T1000 (cell line): ENCODE data around the gene SPA17.
A peak's percentile ranks its signal among the peaks of the same experiment; 100 is the strongest.

Experiments
- DNase-seq: peaks from one replicate; lab custom pipeline; 2025; ENCODE audit warnings: mixed read lengths; lab: John Stamatoyannopoulos, UW

The SPA17 gene

DNA sequence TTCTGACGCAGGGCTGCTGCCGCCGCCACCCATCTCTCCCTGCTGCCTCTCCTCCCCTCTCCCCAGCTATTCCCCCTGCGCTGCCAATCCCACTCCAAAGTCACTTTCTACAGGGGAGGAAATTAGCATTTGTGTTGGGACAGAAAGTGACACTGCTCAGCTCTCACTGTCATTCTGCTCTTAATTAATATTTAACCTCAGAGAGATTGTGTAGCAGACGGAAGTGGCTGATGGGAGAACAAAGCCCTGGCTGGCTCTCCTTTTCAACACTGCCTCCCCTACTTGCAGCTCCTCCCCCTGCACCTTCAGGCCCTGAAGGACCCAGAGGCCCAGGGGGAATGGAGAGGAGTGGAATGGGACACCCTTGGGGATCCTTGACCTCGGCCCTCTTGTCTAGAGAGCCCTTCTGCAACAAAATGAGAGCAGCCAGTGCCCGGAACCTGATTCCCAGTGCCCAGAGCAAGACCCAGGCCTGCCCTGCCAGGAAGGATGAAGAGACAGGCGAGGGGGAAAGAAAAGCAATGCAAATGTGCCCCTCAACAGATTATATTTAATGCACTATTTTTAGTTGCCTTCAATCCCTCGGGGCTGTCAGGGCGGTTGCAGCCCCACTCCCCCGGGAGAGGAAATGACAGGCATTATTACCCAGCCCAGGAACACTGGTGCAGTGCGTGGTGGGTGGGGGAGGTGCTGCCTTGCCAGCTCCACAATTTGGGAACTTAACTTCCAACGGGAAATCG lies 51.4 kb downstream of the SPA17 start:
- DNase-seq = no peak

DNA sequence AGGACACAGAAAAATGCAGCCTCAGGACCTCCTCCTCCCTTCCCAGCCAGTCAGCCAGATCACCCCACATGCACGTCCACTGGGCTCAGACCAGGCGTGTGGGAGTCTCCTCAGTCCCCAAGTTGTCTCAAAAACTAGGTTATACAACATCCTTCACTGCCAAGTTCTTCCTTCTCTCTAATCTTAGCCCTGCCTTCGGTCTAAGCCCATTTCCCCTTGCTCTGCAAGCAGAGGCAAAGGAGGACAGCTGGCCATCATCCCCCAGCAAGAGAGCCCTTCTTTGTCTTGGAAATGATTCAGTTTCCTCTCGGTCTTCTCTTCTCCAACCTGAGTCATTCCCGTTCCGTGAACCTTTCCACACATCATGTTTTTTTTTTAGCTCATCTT lies 52.0 kb downstream of the SPA17 start:
- no peak for DNase-seq

DNA sequence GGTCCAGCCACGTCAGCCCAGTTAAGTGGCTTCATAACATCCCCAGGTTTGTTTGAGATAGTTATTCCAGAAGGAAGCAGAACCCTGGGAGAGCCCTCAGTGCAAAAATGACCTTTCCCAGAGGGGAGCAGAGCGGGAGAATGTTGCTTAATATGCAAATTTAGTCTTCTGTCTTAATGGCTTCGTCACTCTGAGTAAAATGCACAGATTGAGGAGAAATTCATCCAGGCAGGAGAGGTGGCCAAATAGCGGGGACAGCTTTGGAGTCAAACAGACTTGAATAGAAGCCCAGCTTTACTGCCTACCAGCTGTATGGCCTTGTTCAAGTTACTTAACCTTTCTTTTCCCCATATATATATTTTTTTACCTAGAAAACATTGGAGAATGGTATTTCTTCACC lies 53.8 kb downstream of the SPA17 start:
- no peak for DNase-seq

DNA sequence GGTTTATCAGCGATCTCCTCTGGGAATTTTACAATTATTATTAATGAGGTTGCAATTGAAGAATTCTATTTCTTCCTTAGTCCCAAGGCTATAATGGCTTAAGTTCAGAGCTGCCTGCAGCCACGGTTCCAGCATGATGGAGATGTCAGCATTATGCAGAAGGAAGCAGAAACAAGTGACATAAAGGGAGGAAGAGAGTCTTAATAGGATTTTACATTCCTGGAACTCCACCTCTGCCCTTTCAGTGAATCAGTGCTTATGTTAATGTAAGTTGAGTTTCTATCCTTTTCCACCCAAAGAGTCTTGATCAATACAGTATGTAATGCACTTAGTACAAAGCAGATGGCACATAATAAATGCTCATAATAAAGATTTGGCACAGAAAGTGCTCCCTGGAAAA lies 54.4 kb downstream of the SPA17 start:
- no peak for DNase-seq

DNA sequence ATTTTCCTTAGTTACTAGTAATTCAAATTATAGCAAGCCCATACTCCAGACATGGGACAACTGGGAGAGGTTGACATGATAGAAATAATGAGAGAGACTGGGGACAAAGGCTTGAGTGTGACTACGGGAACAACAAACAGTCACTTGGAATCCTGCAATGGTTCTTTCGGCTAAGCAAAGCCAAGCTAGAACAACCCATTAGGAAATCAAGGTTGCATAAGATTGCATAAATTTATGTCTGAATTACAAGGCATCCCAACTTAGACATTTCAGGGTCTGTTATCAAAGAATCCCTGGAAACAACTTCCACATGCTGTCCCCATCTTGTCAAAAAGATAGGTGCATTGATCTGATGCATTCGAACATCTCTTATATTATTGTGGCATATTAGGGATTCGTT lies 55.9 kb downstream of the SPA17 start:
- no peak for DNase-seq

DNA sequence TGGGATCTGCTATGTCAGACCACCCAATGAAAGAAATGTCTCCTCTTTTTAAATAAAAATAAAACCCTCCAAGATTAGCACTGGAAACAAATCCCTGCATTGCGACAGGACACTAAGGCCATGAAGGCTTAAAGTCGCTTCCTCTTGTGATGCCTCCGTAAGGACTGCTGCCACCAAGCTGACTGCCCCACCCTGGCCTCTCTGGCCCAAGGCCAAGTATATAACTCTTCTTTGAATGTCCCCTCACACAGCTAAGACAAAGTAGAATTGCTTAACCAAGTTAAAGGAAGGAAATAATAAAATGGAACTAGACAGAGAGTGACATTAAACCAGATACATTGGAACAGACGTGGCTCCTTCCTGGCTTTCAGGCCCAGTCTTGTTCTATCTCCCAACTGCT lies 58.5 kb downstream of the SPA17 start:
- DNase-seq = no peak

DNA sequence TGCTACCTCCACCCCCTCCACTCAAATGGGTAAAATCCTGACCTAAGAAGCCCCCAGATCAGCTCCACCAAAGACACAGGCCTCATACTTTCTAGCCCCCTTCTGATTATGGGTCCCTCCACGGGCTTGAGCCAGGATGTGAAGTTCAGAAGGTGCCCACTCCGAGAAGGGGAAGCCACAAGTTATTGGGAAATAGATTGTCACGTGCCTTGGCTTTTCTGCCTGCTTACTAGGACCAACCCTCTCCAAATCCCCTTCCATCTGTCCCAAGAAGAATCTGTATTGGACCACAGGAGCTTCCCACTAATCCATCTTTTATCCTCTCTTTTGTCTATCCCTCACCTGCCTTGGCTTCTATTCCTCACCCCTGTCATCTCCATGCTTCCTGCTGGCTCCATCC lies 63.0 kb downstream of the SPA17 start:
- DNase-seq = no peak

DNA sequence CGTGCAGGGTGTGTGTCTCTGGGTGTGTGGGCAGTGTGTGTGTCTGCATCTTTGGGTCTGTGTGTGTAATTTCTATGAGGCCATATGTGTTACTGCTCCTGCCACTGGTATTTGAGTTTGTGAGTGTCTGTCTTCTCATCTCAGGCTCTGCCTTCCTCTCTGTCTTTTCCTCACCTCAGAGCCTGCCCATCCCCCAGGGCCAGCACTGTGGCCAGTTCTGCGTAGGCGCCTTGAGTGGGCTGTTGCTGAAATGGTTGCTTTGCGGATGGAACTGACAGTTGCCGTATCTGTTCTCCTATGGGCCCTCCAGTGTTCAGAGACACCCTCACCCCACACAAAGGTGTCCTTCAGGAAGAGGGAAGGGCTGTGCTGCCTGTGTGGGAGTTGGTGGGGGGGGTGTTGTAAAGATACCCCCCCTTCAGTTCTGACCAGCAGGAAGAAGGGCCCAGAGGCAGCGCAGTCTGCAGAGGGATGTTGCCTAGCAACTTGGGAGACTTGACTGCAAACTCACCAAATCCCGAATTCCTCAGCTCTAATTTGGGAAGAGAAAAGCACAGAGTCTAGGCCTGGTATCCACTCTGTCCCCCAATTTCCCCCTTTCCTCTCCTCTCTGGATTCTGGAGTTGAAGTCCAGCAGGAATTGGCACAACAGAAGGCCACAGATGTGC lies 64.1 kb downstream of the SPA17 start:
- no peak for DNase-seq

DNA sequence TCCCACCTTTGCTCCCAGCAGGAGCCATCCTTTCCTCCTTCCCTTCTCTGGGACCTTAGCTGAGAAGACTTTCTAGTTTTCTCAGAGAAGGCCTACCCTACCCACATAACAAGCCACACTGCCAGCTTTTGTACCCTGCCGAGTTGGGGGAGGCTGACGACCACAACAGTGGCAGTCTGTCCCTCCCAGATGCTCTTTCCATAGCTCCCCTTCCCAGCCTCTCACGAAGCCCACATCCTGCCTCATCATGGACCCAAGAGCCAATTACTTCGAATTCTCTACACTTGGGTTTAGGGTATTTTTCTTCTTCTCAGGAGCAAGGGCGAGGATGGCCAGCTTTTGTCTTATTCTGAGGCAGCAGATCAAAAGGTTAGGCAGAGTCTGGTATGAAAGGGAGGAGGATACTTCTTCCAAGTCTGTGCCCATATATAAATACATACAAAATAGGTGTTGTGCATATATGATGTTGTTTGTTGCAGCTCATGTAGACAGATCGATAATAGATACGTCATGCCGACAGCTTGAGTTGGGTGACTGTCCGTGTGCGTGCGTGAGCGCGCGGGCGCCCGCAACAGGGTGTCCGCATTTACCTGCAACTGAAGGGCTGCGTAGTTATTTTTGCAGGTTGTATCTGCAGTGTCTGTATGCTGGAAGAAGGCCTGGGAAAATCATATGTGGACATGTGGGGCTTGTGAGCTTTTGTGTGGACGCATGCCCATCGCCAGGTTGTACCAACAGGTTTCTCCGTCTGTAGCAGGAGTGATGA lies 65.2 kb downstream of the SPA17 start:
- no peak for DNase-seq

DNA sequence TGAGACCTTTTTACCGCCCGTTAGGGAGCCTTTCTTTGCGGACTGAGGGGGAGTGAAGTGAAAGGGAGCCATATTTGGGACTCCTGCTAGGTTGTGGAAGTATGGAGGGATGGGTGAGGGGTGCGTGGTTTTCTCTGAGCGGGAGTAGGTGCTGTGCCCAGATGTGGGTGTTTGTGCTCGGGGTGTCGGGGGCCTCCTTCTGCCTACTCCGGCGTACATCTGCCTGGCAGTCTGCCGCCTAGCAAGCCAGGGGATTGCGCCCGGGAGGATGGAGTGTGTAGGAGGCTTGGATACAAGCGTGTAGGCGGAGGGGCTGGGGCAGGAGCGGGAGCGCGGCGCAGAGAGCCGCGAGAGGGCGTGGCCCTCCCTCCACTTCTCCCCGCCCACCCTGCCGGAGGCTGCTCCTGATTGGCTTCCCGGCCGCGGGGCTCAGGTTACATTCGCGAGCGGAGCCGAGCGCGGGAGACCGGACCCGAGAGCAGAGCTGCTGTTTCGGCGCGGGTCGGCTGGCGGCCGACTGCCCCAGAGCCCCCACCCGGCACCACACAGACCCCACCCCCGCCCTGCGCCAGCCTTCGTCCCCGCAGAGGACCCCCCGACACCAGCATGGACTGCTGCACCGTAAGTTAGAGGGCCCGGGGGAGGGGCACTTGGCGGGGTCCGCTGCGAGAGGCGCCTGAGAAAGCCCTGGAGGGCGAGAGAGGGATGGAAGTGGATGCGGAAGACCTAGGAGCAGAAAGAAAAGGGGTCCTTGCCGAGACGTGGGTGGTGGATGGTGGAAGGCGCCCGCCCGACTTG lies 66.0 kb downstream of the SPA17 start, which contains the start of gene NRGN:
Gene NRGN, plus strand, starts transcription at position 464 of the 798 bp plus-strand sequence. Its CDS starts 143 bp downstream, at position 607.
- peak; percentile 60 for DNase-seq

DNA sequence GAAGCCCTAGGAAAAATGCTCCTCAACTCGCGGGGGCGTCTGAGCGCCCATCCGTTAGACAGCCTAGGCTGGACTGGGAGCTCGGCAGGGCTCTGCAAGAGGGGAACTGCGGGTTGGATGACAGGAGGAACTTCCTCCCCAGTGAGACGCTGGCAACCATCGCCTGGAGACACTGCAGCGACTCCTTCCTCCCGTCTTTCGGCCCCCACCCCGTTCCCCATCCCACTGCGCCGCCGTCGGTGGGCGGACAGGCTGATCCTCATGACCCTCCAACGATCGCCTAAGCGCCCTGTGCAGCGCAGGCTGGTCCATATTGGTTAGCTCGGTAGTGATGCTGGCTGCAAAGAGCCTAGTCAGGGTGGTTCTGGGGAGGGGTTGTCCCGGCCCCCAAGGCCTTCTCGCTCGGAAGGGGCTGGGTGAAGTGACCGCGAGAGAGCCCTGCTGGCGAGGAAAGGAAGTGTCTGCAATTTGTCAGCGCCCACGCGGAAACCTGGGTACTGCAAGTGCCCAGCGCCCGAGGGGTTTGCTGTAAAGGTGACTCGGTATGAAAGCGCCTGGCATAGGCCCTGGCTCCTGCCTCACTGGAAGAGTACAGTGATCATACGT lies 66.7 kb downstream of the SPA17 start:
- peak; percentile 16 for DNase-seq

DNA sequence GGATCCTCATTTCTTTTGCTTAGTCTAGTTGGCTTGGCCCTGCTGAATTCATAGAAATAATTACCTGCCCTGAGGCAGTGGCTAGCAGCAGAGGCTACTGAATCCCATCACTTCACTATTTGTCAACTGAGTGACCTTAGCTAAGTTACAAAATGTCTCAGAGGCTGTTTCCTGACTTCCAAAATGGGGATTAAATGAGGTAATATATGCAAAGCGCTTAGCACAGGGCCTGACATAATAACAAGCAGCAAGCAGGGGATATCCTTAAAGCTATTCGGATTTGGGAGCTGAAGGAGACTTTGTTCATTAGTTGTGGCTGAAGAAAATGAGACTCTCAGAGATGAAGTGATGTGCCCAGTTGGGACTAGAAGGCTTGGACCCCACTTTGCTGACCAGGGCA lies 68.9 kb downstream of the SPA17 start:
- DNase-seq = no peak

DNA sequence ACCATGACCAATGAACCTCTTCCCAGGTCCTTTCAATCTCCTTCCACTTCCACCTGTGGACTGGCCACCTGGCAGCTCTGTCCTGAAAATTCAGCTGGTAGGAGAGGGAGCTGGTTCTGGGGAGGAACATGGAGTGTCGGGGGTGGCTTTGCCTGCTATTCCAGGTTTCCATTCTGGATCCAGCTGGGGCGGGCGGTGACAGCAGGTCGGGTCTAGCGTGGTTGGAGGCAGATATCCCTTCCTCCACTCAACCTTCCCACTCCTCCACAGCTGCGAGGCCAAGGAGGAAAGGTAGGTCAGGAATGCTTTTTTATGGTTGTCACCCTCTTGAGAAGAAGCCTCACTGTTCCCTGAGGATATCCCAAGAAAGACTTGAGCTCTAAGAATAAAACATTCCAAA lies 69.3 kb downstream of the SPA17 start:
- no peak for DNase-seq

DNA sequence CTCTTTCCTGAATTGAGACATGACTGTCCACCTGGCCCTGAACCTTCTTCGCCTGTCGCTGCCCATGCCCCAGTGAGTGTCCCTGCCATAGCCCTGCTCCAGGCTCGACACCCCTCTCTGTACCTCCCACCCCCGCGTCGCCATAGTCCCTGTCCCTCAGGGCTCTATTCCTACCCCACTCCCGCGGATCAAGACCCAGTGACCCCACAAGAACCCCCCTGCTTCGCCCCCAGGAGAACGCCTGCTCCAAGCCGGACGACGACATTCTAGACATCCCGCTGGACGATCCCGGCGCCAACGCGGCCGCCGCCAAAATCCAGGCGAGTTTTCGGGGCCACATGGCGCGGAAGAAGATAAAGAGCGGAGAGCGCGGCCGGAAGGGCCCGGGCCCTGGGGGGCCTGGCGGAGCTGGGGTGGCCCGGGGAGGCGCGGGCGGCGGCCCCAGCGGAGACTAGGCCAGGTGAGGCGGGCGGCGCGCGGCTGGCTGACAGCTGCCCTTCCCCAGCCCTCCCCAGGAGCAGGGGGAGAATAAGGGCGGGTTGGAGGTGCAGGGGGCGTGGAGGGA lies 71.6 kb downstream of the SPA17 start:
- DNase-seq = no peak

DNA sequence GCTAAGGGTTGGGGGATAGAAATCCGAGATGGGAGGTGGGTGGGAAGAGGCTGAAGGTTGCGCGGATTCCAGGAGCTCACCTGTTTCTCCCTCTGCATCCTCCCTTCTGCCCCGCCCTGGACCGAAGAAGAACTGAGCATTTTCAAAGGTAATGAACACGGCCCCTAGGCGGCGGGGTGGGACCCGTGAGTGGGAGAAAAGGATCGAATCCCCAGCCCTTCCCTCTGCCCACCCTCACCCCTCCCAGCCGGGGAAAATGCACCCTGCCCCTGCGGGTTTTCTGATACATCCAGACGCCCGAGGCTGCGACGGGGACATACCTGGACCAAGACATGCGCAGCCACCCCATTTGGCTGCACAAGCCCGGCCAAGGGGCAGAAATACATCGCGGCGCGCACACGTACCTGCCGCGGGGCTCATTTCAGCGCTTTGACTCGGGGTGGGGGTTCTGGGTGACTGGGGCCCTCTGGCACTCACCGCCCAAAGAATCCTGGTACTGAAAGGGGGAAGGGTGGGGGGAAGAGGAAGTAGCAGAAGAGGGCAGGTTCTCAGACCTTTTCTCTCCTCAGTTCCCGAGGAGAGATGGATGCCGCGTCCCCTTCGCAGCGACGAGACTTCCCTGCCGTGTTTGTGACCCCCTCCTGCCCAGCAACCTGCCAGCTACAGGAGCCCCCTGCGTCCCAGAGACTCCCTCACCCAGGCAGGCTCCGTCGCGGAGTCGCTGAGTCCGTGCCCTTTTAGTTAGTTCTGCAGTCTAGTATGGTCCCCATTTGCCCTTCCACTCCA lies 72.3 kb downstream of the SPA17 start:
- no peak for DNase-seq

DNA sequence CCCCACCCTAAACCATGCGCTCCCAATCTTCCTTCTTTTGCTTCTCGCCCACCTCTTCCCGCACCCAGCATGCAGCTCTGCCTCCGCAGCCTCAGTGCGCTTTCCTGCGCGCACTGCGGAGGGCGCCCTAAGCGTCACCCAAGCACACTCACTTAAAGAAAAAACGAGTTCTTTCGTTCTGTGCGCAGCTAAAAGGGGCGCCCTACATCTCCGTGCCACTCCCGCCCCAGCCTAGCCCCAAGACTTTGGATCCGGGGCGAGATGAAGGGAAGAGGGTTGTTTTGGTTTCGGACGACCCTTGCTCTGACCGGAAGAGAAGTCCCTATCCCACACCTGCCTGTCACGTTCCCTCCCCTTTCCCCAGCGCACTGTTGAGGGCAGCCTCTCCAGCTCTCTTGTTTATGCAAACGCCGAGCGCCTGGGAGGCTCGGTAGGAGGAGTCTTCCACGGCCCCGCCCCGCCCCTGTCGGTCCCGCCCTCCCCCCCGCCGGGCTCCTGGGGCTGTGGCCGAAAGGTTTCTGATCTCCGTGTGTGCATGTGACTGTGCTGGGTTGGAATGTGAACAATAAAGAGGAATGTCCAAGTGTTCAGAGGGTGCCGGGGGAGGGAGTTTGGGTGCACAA lies 73.0 kb downstream of the SPA17 start:
- no peak for DNase-seq
